DOHH2 (cell line): ENCODE data around the gene ZC3H12C.

Experiments used
- H3F3A ChIP-seq: fragments of 200-600 bp; sonication (generic), shearing (Covaris generic); 2 replicates; pipeline ENCODE4 v1.6.0; 2016; ENCODE audit warnings: antibody characterized with exemption, mild to moderate bottlenecking; ENCODE audit not compliant: control insufficient read depth, insufficient read depth
- H3K27ac ChIP-seq: fragments of 200-600 bp; sonication (generic); 2 replicates; pipeline ENCODE4 v1.5.1; 2014; ENCODE audit warnings: low read depth, mild to moderate bottlenecking, low read length, moderate library complexity
- H3K27me3 ChIP-seq: fragments of 200-600 bp; sonication (generic); 2 replicates; pipeline ENCODE4 v1.6.1; 2014; ENCODE audit warnings: mild to moderate bottlenecking, low read length, mixed read lengths; ENCODE audit not compliant: control insufficient read depth
- H3K36me3 ChIP-seq: fragments of 200-600 bp; sonication (generic); 2 replicates; pipeline ENCODE4 v1.6.1; 2014; ENCODE audit warnings: mild to moderate bottlenecking, low read length, moderate library complexity, mixed read lengths; ENCODE audit not compliant: control insufficient read depth
- H3K4me1 ChIP-seq: fragments of 200-600 bp; sonication (generic); 2 replicates; pipeline ENCODE4 v1.6.1; 2014; ENCODE audit warnings: mild to moderate bottlenecking, low read length, mixed read lengths; ENCODE audit not compliant: control insufficient read depth
- H3K4me2 ChIP-seq: fragments of 200-600 bp; sonication (generic); 2 replicates; pipeline ENCODE4 v1.6.0; 2014; ENCODE audit warnings: mild to moderate bottlenecking, low read length, moderate library complexity
- H3K4me3 ChIP-seq: fragments of 200-600 bp; sonication (generic); 2 replicates; pipeline ENCODE4 v1.5.1; 2014; ENCODE audit warnings: mild to moderate bottlenecking, low read length, mixed read lengths
- H3K79me2 ChIP-seq: fragments of 200-600 bp; sonication (generic); 2 replicates; pipeline ENCODE4 v1.6.1; 2014; ENCODE audit warnings: mild to moderate bottlenecking, low read length, mixed read lengths; ENCODE audit not compliant: control insufficient read depth
- H3K9me2 ChIP-seq: fragments of 200-600 bp; sonication (generic); replicated peaks from 2 replicates; pipeline ENCODE4 v1.6.1; 2014; ENCODE audit warnings: mild to moderate bottlenecking, low read length, mixed read lengths; ENCODE audit not compliant: control insufficient read depth
- H3K9me3 ChIP-seq: fragments of 200-600 bp; sonication (generic); 2 replicates; pipeline ENCODE4 v1.6.1; 2014; ENCODE audit warnings: antibody characterized with exemption, low read length, mixed read lengths; ENCODE audit not compliant: control insufficient read depth, insufficient read depth
- H4K20me1 ChIP-seq: fragments of 200-600 bp; sonication (generic); 2 replicates; pipeline ENCODE4 v1.6.0; 2014; ENCODE audit warnings: low read depth, mild to moderate bottlenecking, antibody characterized with exemption, low read length, moderate library complexity; ENCODE audit not compliant: control insufficient read depth, insufficient read depth
- EZH2phosphoT487 ChIP-seq: fragments of 200-600 bp; sonication (generic); IDR thresholded peaks from 2 replicates; pipeline ENCODE4 v1.6.1; 2017; ENCODE audit warnings: borderline replicate concordance, mild to moderate bottlenecking, antibody characterized with exemption, low read length, moderate library complexity, mixed read lengths
- TF ChIP-seq, protein P1 (sequence below): fragments of 200-600 bp; sonication (generic); IDR thresholded peaks from one replicate; pipeline ENCODE4 v1.5.1; 2014; ENCODE audit warnings: antibody characterized with exemption, mild to moderate bottlenecking, low read depth, low read length; ENCODE audit not compliant: poor library complexity, severe bottlenecking

ZC3H12C gene

DNA sequence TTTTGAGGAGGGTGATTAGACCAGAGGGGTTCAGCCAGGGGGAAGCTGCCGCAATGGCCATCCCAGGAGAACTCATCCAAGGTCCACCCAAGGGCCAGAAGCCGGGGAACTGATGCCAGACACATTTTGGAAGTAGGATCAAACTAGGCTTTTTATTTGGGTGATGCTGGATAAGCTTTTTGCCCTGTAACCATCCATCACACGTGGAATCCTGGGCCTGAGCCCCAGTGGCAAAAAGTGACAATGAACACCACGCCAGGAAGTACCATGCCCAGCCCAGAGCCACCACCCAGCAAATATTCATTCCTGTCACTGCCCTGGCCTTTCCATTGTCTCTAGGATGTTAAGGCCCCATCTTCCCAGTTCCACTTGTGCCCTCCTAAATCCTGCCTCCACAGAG, 85.9 kb downstream of the ZC3H12C start:
- no peak overlapping the region for H3K4me2 ChIP-seq
- H3K9me3 ChIP-seq, result no peaks in the 10 kb centered on the region
- H3K36me3 ChIP-seq, result no peaks in the 10 kb centered on the region
- H3K4me1 ChIP-seq, result no peaks in the 10 kb centered on the region
- no peaks in the 10 kb centered on the region for H4K20me1 ChIP-seq
- no peaks in the 10 kb centered on the region for H3K27me3 ChIP-seq
- no peak overlapping the region for H3K27ac ChIP-seq
- no peak for TF ChIP-seq EZH2phosphoT487
- TF ChIP-seq, protein P1, sequence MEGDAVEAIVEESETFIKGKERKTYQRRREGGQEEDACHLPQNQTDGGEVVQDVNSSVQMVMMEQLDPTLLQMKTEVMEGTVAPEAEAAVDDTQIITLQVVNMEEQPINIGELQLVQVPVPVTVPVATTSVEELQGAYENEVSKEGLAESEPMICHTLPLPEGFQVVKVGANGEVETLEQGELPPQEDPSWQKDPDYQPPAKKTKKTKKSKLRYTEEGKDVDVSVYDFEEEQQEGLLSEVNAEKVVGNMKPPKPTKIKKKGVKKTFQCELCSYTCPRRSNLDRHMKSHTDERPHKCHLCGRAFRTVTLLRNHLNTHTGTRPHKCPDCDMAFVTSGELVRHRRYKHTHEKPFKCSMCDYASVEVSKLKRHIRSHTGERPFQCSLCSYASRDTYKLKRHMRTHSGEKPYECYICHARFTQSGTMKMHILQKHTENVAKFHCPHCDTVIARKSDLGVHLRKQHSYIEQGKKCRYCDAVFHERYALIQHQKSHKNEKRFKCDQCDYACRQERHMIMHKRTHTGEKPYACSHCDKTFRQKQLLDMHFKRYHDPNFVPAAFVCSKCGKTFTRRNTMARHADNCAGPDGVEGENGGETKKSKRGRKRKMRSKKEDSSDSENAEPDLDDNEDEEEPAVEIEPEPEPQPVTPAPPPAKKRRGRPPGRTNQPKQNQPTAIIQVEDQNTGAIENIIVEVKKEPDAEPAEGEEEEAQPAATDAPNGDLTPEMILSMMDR, result no peak
- H3K4me3 ChIP-seq, result no peak overlapping the region
- no peaks in the 10 kb centered on the region for H3F3A ChIP-seq
- H3K9me2 ChIP-seq, result no peaks in the 10 kb centered on the region
- H3K79me2 ChIP-seq, result no peaks in the 10 kb centered on the region

DNA sequence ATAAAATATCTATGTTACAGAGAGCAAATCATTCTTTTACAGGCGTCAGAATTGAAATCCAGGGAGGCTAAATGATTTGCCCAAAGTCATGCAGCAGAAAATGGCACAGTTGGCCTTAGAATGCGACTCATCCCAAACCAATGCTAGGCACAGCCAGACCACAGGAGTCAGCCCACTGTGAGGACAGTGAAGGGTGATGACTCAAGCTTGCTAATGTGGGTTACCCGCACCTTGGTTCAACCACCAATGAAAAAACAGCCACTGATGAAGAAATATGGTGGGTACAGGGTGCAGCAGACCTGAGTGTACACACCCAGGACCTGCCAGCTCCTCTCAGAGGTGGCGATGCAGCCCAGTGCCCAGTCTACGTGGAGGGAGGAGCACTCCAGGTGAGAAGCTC, 89.7 kb downstream of the ZC3H12C start:
- TF ChIP-seq, protein P1, result no peak
- TF ChIP-seq EZH2phosphoT487, result no peak
- Histone ChIP-seq H3K27ac (no peak overlapping the region), H3K4me3 (no peak overlapping the region), H4K20me1 (no peaks in the 10 kb centered on the region), H3K9me2 (no peaks in the 10 kb centered on the region), H3K4me1 (no peaks in the 10 kb centered on the region), H3K9me3 (no peaks in the 10 kb centered on the region), H3K36me3 (no peaks in the 10 kb centered on the region), H3K79me2 (no peaks in the 10 kb centered on the region), H3K4me2 (no peak overlapping the region), H3K27me3 (no peaks in the 10 kb centered on the region), H3F3A (no peaks in the 10 kb centered on the region)

DNA sequence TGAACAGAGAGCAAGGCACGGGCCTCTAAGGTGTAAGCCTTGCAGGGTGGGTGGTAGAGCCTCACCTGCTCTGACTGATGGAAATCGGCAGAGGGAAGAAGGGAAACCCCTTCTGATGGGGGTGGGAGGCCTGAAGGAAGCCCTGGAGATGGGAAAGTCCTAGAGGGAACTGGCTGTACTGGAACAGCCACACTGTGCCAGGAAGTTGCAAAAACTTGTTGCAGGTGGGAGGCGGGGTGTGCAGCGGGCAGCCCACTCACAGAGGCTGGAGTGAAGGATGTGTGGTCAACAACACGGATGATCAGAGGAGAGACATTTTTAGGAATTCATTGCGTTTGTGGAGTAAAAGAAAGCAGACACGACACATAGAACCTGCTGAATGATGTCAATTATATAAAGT, 91.3 kb downstream of the ZC3H12C start:
- no peaks in the 10 kb centered on the region for H3K9me3 ChIP-seq
- H3K27ac ChIP-seq, result no peak overlapping the region
- H3K4me3 ChIP-seq, result no peak overlapping the region
- H3F3A ChIP-seq, result no peaks in the 10 kb centered on the region
- H3K4me1 ChIP-seq, result no peaks in the 10 kb centered on the region
- no peak overlapping the region for H3K4me2 ChIP-seq
- H3K79me2 ChIP-seq, result no peaks in the 10 kb centered on the region
- H3K27me3 ChIP-seq, result no peaks in the 10 kb centered on the region
- no peaks in the 10 kb centered on the region for H4K20me1 ChIP-seq
- no peaks in the 10 kb centered on the region for H3K36me3 ChIP-seq
- TF ChIP-seq, protein P1, result no peak
- no peak for TF ChIP-seq EZH2phosphoT487
- no peaks in the 10 kb centered on the region for H3K9me2 ChIP-seq
